GM18951 (cell line): ENCODE measurements around the gene PLEK2.
"Not testable (repeated sequence)": the region's sequence is repeated elsewhere in the genome, so short reads cannot be mapped to it uniquely, and the experiment has no call there.

Experiments
- POLR2A ChIP-seq: IDR thresholded peaks from 4 replicates; pipeline ENCODE4 v1.6.1; 2011; ENCODE audit warnings: mild to moderate bottlenecking; ENCODE audit not compliant: insufficient read length, insufficient read depth; ENCODE audit errors: extremely low read depth
- in situ Hi-C: fragments of 300-500 bp; cut with MboI; formaldehyde crosslinking; loops from one replicate; pipeline ENCODE4 v1.12.0; 2022; ENCODE audit warnings: low sequenced_read_pairs, mixed read lengths, inconsistent platforms; ENCODE audit not compliant: unreplicated experiment

PLEK2 gene

GRCh38 chr14:67421356-67422224 lies 9.6 kb upstream of the PLEK2 start:
- TF ChIP-seq POLR2A = no peak
- in situ Hi-C loops = no loop called here

GRCh38 chr14:67420102-67420739 lies 8.3 kb upstream of the PLEK2 start:
- in situ Hi-C loops = no loop called here
- TF ChIP-seq POLR2A = no peak

- TF ChIP-seq POLR2A = no peak
- in situ Hi-C loops = no loop called here
Measured at GRCh38 chr14:67418401-67419191, 6.6 kb upstream of the PLEK2 start.

GRCh38 chr14:67417633-67418032 lies 5.7 kb upstream of the PLEK2 start:
- in situ Hi-C loops = no loop called here

GRCh38 chr14:67416810-67417209 lies 4.8 kb upstream of the PLEK2 start:
- in situ Hi-C loops = no loop called here
- no peak for TF ChIP-seq POLR2A

More at GRCh38 chr14:67417633-67418032, 5.7 kb upstream of the PLEK2 start:
- no peak for TF ChIP-seq POLR2A

GRCh38 chr14:67416085-67416484 lies 4.1 kb upstream of the PLEK2 start:
- TF ChIP-seq POLR2A = no peak
- in situ Hi-C loops = no loop called here

- in situ Hi-C loops = not testable (repeated sequence)
Measured at GRCh38 chr14:67415610-67416009, 3.6 kb upstream of the PLEK2 start.

GRCh38 chr14:67413806-67414769 lies 2.1 kb upstream of the PLEK2 start:
- in situ Hi-C loops = no loop called here
- TF ChIP-seq POLR2A = no peak

- in situ Hi-C loops = no loop called here
Measured at GRCh38 chr14:67411370-67411769, 595 bp downstream of the PLEK2 start.

GRCh38 chr14:67410313-67410712 lies 1.7 kb downstream of the PLEK2 start:
- in situ Hi-C loops = no loop called here
- no peak for TF ChIP-seq POLR2A

More at GRCh38 chr14:67411370-67411769, 595 bp downstream of the PLEK2 start:
- no peak for TF ChIP-seq POLR2A

GRCh38 chr14:67409461-67409860 lies 2.5 kb downstream of the PLEK2 start:
- TF ChIP-seq POLR2A = no peak
- in situ Hi-C loops = no loop called here

GRCh38 chr14:67408122-67408801 lies 3.7 kb downstream of the PLEK2 start:
- in situ Hi-C loops = not testable (repeated sequence)
